Aorta (tissue), 5 donors: ENCODE measurements around the gene UBLCP1. TPM values are rescaled to one million over a fixed set of nuclear protein-coding genes. Genes with fewer than 3 reads are reported as not detected.

Experiments used
- ATAC-seq: fragments of 200-7000 bp; cut with Tn5 transposase; one replicate; pipeline ENCODE4 v1.9.1; 2022; ENCODE audit warnings: moderate library complexity; ENCODE audit not compliant: low FRiP score
- DNase-seq, 2 donors: peaks; one replicate each; pipeline ENCODE4 v3.0.0-alpha.2; 2020
- H3K27ac ChIP-seq, 2 donors: one replicate each; pipeline ENCODE4 v1.5.1; 2013; ENCODE audit warnings: low read length in 2 of 2, mild to moderate bottlenecking in 2 of 2, moderate library complexity in 2 of 2, control low read depth in 1 of 2, inconsistent platforms in 1 of 2, low read depth in 1 of 2
- H3K27me3 ChIP-seq, 2 donors: one replicate each; pipeline ENCODE4 v1.6.1; 2013; ENCODE audit warnings: control low read depth in 1 of 2, low read length in 1 of 2, mild to moderate bottlenecking in 1 of 2, moderate library complexity in 1 of 2; ENCODE audit not compliant: insufficient read depth in 2 of 2, control insufficient read depth in 1 of 2
- H3K36me3 ChIP-seq, 2 donors: one replicate each; pipeline ENCODE4 v1.6.1; 2013; ENCODE audit warnings: control low read depth in 1 of 2, low read length in 1 of 2, mild to moderate bottlenecking in 1 of 2; ENCODE audit not compliant: insufficient read depth in 2 of 2, control insufficient read depth in 1 of 2
- H3K4me1 ChIP-seq, 2 donors: one replicate each; pipeline ENCODE4 v1.6.1; 2013; ENCODE audit warnings: low read length in 2 of 2, control low read depth in 1 of 2, mild to moderate bottlenecking in 1 of 2, moderate library complexity in 1 of 2; ENCODE audit not compliant: insufficient read depth in 2 of 2, control insufficient read depth in 1 of 2
- H3K4me3 ChIP-seq, 2 donors: one replicate each; pipeline ENCODE4 v1.5.1; 2013; ENCODE audit warnings: low read length in 2 of 2, control low read depth in 1 of 2, mild to moderate bottlenecking in 1 of 2
- H3K9me3 ChIP-seq: one replicate; pipeline ENCODE4 v1.6.1; 2013; ENCODE audit warnings: mild to moderate bottlenecking, low read length; ENCODE audit not compliant: control insufficient read depth
- WGBS, 2 donors: extraction: QIAGEN DNeasy Blood & Tissue Kit; methylation state at CpG; one replicate each; pipeline ENCODE4 v1.1.7; 2013; 5-methylcytosine and 5-hydroxymethylcytosine counted together
- intact Hi-C, 2 donors: fragments of 100-400 bp; cut with DNase I; formaldehyde crosslinking; loops; one replicate each; pipeline versions ENCODE4 v1.14.2 to v1.15.0; 2022
- polyA plus RNA-seq, 2 donors: library from polyadenylated mRNA; stranded (reverse); fragments of 200-250 nt; gene quantifications; one replicate each; pipeline ENCODE4 v1.2.3, GENCODE V29; 2013
- total RNA-seq, 2 donors: library from RNA; stranded (reverse); fragmentation: NEBNext Ultra II Directional; extraction: Animal tissue kit (Norgen Biotek cat#: 25700); gene quantifications; one replicate each; pipeline ENCODE4 v1.2.1, GENCODE V29; 2021
- donor health status: healthy with polysubstance abuse.
- donor health status: Bipolar disorder and iron deficiency.
- donor health status: DM: no; HTN: no; CAD: no.
- donor health status: DM: no; HTN: no; CAD: no.
- donor health status: DM: yes; HTN: yes; CAD: no.

UBLCP1 gene
- total and polyA plus RNA-seq, 4 donors: 17.9 to 23.5 (median 21.1) TPM

GRCh38 chr5:159311063-159311462, 48.0 kb downstream of the UBLCP1 start:
- H3K36me3 ChIP-seq: no peaks in the 10 kb centered on the region
- ATAC-seq (no peak), DNase-seq (no peak)
- H3K27me3 ChIP-seq: peaks cover 0 to 2% of the 10 kb centered on the region in 2 donors
- no peak overlapping the region for H3K27ac ChIP-seq
- H3K9me3 ChIP-seq: no peaks in the 10 kb centered on the region
- H3K4me3 ChIP-seq: no peak overlapping the region
- intact Hi-C loops: no loop called here
- H3K4me1 ChIP-seq: no peaks in the 10 kb centered on the region
- 62 to 63% methylated on average over 7 of the region's 7 CpGs for WGBS, 2 donors

DNA sequence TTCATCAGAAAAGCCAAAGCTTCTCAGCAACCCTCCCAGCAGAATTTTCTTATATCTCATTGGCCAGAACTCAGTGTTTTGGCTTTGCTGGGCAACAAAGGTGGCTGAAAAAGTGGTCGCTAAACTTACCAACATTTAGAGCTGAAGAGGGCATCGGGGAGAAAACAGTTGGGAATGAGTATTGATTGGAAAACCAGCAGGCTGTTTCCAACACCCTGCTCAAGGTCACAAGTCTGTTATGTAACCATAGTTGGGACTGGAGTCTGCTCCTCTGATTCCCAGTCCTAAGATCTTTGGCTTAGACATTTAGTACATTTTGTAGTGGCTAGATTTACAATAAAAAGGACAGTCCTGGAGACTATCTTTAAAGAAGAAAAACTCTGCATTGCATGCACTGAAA, 50.1 kb downstream of the UBLCP1 start:
- Histone ChIP-seq H3K27me3 (peaks cover 0 to 2% of the 10 kb centered on the region in 2 donors), H3K9me3 (no peaks in the 10 kb centered on the region), H3K4me3 (no peak overlapping the region), H3K36me3 (no peaks in the 10 kb centered on the region), H3K4me1 (no peaks in the 10 kb centered on the region), H3K27ac (no peak overlapping the region)
- intact Hi-C loops: no loop called here
- DNase-seq: no peak
- no peak for ATAC-seq
- WGBS, 2 donors: 82 to 84% methylated on average over 2 of the region's 2 CpGs

GRCh38 chr5:159316519-159317383, 53.7 kb downstream of the UBLCP1 start:
- Histone ChIP-seq H3K4me1 (no peaks in the 10 kb centered on the region), H3K36me3 (no peaks in the 10 kb centered on the region), H3K4me3 (no peak overlapping the region), H3K27ac (no peak overlapping the region), H3K27me3 (no peaks in the 10 kb centered on the region), H3K9me3 (no peaks in the 10 kb centered on the region)
- 80 to 82% methylated on average over 9 of the region's 9 CpGs for WGBS, 2 donors
- intact Hi-C loops: no loop called here
- DNase-seq (no peak), ATAC-seq (no peak)

DNA sequence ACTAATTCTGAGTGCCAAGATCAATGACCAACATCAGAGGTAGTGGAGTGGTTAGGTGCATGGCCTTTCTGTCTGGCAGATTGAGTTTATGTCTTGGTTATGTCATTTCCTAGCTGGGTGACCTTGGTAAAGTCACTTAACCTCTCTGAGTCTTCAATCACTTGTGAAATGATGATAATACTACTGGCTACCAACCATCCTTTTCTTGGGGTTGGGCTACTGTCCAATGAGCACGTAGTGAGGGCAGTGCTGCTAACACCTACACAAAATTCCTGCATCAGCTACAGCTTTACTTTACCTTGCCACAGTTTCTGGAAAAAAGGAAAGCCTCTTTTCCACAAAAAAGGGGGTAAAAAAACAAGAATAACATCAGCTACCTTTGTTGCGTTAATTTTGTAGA, 54.8 kb downstream of the UBLCP1 start:
- Histone ChIP-seq H3K36me3 (no peaks in the 10 kb centered on the region), H3K4me3 (no peak overlapping the region), H3K9me3 (no peaks in the 10 kb centered on the region), H3K27me3 (no peaks in the 10 kb centered on the region), H3K4me1 (no peaks in the 10 kb centered on the region), H3K27ac (no peak overlapping the region)
- 55% methylated on average over 2 of the region's 2 CpGs for WGBS, 2 donors
- DNase-seq (no peak), ATAC-seq (no peak)
- intact Hi-C loops: no loop called here

DNA sequence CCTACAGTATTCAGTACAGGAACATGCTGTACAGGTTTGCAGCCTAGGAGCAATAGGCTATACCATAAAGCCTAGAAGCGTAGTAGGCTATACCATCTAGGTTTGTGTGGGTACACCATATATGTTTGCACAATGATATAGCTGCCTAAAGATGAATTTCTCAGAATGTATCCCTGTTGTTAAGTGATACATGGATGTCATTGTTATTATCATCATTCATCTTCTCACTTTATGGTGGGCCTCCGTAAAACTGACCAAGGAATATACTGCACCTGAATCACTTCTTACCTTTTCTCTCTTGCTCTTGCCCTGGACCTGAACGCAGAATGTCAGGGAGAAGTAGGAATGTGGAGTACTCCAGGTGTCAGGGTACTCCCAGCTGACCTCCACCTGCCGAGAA, 55.4 kb downstream of the UBLCP1 start:
- DNase-seq: no peak
- Histone ChIP-seq H3K27me3 (no peaks in the 10 kb centered on the region), H3K4me1 (no peaks in the 10 kb centered on the region), H3K9me3 (no peaks in the 10 kb centered on the region), H3K27ac (no peak overlapping the region), H3K36me3 (no peaks in the 10 kb centered on the region), H3K4me3 (no peak overlapping the region)
- 84 to 89% methylated on average over 4 of the region's 4 CpGs for WGBS, 2 donors
- ATAC-seq: no peak
- intact Hi-C loops: no loop called here

GRCh38 chr5:159319363-159319762, 56.3 kb downstream of the UBLCP1 start:
- DNase-seq (no peak), ATAC-seq (no peak)
- WGBS, 2 donors: 73 to 81% methylated on average over 3 of the region's 3 CpGs
- H3K4me3 ChIP-seq: no peak overlapping the region
- no peaks in the 10 kb centered on the region for H3K36me3 ChIP-seq
- H3K4me1 ChIP-seq: no peaks in the 10 kb centered on the region
- no peaks in the 10 kb centered on the region for H3K27me3 ChIP-seq
- no peaks in the 10 kb centered on the region for H3K9me3 ChIP-seq
- intact Hi-C loops: no loop called here
- H3K27ac ChIP-seq: no peak overlapping the region

DNA sequence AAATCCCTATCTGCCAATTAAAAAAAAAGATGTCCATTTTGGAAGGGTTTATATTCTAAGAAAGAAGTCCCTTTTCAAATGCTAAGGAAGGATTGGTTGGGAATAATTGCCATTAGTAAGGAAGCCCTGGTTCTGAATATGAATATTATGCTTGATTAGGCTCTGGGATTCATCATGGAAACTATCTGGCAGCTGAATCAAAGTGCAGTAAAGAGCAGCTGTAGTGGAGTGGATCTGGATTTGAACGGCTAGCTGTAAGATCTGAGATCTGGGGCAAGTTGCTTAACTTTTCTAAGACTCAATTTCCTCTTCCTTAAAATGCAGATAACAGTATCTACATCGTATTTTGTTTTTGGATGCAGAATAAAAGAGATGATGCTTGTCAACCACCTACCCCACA, 56.7 kb downstream of the UBLCP1 start:
- DNase-seq (no peak), ATAC-seq (no peak)
- H3K27me3 ChIP-seq: no peaks in the 10 kb centered on the region
- no peak overlapping the region for H3K27ac ChIP-seq
- H3K9me3 ChIP-seq: no peaks in the 10 kb centered on the region
- no peaks in the 10 kb centered on the region for H3K36me3 ChIP-seq
- WGBS, 2 donors: 46 to 49% methylated on average over 2 of the region's 2 CpGs
- intact Hi-C loops: no loop called here
- H3K4me1 ChIP-seq: no peaks in the 10 kb centered on the region
- no peak overlapping the region for H3K4me3 ChIP-seq

DNA sequence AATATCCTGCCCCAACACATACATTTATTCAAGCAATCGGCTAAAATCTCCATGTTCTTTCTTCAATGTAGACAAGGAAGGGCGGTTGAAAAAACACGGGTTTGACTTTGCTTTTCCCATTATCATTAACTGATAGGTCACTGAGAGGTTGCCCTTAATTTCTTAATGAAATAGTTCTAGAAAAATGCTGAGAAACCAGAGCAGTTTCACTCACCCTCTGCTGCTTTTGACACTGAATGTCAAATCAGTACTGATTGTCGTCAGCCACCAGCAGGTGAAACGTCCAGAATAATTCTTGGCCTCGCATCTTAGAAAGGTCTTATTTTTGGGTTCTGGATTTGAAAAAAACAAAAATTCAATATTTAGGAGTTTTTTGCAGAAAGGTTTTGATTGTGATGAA, 59.1 kb downstream of the UBLCP1 start:
- Histone ChIP-seq H3K4me1 (no peaks in the 10 kb centered on the region), H3K9me3 (no peaks in the 10 kb centered on the region), H3K27me3 (no peaks in the 10 kb centered on the region), H3K36me3 (no peaks in the 10 kb centered on the region), H3K4me3 (no peak overlapping the region), H3K27ac (no peak overlapping the region)
- WGBS, 2 donors: 85 to 87% methylated on average over 6 of the region's 6 CpGs
- intact Hi-C loops: no loop called here
- ATAC-seq (no peak), DNase-seq (no peak)

DNA sequence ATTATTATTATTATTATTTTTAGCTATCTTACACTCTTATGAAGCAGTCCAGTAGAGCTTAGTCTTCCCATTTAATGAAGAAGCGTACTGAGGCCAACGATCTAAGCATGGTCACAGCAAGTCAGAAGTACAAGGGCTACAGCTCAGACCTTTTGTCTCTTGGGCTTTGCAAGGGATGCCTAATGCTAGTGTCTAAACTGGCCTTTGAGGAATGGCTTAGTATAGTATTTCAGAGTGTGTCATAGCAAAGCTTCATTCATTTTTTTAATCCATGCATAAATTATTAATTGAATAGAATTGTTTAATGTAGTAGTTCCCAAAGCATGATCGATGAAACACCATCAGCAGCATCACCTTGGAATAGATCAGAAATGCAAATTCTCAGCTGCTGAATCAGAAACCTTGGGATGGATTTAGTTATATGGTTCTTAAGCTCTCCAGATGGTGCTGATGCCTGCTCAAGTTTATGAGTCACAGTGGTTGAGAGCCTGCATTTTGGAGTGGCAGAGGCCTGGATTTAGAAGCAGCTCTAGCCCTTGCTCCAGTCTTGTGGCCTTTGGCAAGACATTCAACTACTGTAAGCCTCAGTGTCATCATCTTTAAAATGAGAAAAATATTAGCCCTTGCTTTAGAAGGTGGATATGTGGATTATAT, 61.1 kb downstream of the UBLCP1 start:
- intact Hi-C loops: no loop called here
- no peaks in the 10 kb centered on the region for H3K9me3 ChIP-seq
- no peaks in the 10 kb centered on the region for H3K4me1 ChIP-seq
- no peak for DNase-seq
- no peaks in the 10 kb centered on the region for H3K36me3 ChIP-seq
- H3K4me3 ChIP-seq: no peak overlapping the region
- no peaks in the 10 kb centered on the region for H3K27me3 ChIP-seq
- 91 to 92% methylated on average over 3 of the region's 3 CpGs for WGBS, 2 donors
- ATAC-seq: no peak
- no peak overlapping the region for H3K27ac ChIP-seq
